K562 (cell line): ENCODE results near the gene ATAD2B. TPM values are rescaled to one million over a fixed set of nuclear protein-coding genes. Genes with fewer than 3 reads are reported as not detected.

ENCODE experiments used
- ATAC-seq: fragments of 200-7000 bp; cut with Tn5 transposase; 3 replicates; pipeline ENCODE4 v1.9.1; 2020; ENCODE audit warnings: moderate library complexity
- BruUV-seq: library from RNA; stranded (reverse); fragments of 400-500 nt; replicated peaks from 2 replicates; lab custom pipeline; 2021; lab: Mats Ljungman, UMichigan
- CTCF ChIA-PET: fragments of 300-600 bp; formaldehyde crosslinking; extraction: SDS; loops from one replicate; lab custom pipeline; 2021; ENCODE audit warnings: low intra/inter-chr PET ratio; lab: Yijun Ruan, JAX
- POLR2A ChIA-PET: fragments of 300-600, 350-650 bp; sonication (Branson Sonifier 250); formaldehyde crosslinking; extraction: SDS; loops from one replicate; lab custom pipeline; 2021; ENCODE audit warnings: antibody characterized with exemption, inconsistent platforms; lab: Yijun Ruan, JAX
- DNase-seq, 4 experiments: peaks; one replicate each; pipeline versions ENCODE4 v3.0.0 to v3.0.0-alpha.2; 2011 to 2018; ENCODE audit warnings: low spot score in 3 of 4, mixed read lengths in 3 of 4; ENCODE audit errors: extremely low read depth in 1 of 4
- FAIRE-seq: peaks from 2 replicates; lab custom pipeline; 2011; peaks lifted over from hg19 to GRCh38; lab: Jason Lieb, UNC
- H2AFZ ChIP-seq: 2 replicates; pipeline ENCODE4 v1.6.0; 2011; ENCODE audit warnings: low read depth, low read length, control low read depth, inconsistent platforms
- H3K27ac ChIP-seq: fragments of 200-600 bp; 3 replicates; pipeline ENCODE4 v1.8.0; 2011; ENCODE audit warnings: low read depth, mild to moderate bottlenecking, control low read depth, inconsistent platforms, low read length, moderate library complexity, mixed read lengths; ENCODE audit errors: extremely low read depth
- H3K27me3 ChIP-seq, 2 experiments: fragments of 300-600 bp in 1 of 2; 2 replicates in 1 of 2; 3 replicates in 1 of 2; pipeline versions ENCODE4 v1.6.0 to v1.8.0; 2011; ENCODE audit warnings: inconsistent platforms in 2 of 2, low read length in 2 of 2, mild to moderate bottlenecking in 1 of 2, mixed read lengths in 1 of 2, moderate library complexity in 1 of 2; ENCODE audit not compliant: control insufficient read depth in 2 of 2, insufficient read depth in 2 of 2
- H3K36me3 ChIP-seq: fragments of 300-600 bp; 3 replicates; pipeline ENCODE4 v1.8.0; 2011; ENCODE audit warnings: mild to moderate bottlenecking, low read length, inconsistent platforms; ENCODE audit not compliant: control insufficient read depth, insufficient read depth
- H3K4me1 ChIP-seq, 2 experiments: fragments of 200-600 bp in 1 of 2; replicated peaks in 1 of 2; 2 replicates in 1 of 2; 3 replicates in 1 of 2; pipeline versions ENCODE4 v1.5.1 to v1.8.0; 2011; ENCODE audit warnings: inconsistent platforms in 2 of 2, low read length in 2 of 2, mild to moderate bottlenecking in 1 of 2, mixed read lengths in 1 of 2, moderate library complexity in 1 of 2; ENCODE audit not compliant: control insufficient read depth in 2 of 2, insufficient read depth in 2 of 2
- H3K4me2 ChIP-seq: 2 replicates; pipeline ENCODE4 v1.6.1; 2011; ENCODE audit warnings: low read length, control low read depth, inconsistent platforms, mixed read lengths; ENCODE audit not compliant: insufficient read depth
- H3K4me3 ChIP-seq: fragments of 200-600 bp; sonication (generic), shearing (Covaris generic); 2 replicates; pipeline ENCODE4 v1.5.1; 2016; ENCODE audit warnings: control low read depth, inconsistent platforms
- H3K79me2 ChIP-seq: fragments of 200-600 bp; 3 replicates; pipeline ENCODE4 v1.8.0; 2011; ENCODE audit warnings: low read length, inconsistent platforms; ENCODE audit not compliant: control insufficient read depth, insufficient read depth
- H3K9ac ChIP-seq, 2 experiments: 2 replicates each; pipeline versions ENCODE4 v1.6.0 to v1.6.1; 2011; ENCODE audit warnings: low read depth in 2 of 2, low read length in 2 of 2, control low read depth in 1 of 2, inconsistent platforms in 1 of 2, mild to moderate bottlenecking in 1 of 2, mixed read lengths in 1 of 2; ENCODE audit not compliant: insufficient read depth in 1 of 2
- H3K9me1 ChIP-seq: one replicate; pipeline ENCODE4 v1.6.0; 2011; ENCODE audit warnings: inconsistent platforms, mild to moderate bottlenecking, low read length, moderate library complexity; ENCODE audit not compliant: control insufficient read depth, insufficient read depth
- H3K9me3 ChIP-seq: replicated peaks from 2 replicates; pipeline ENCODE4 v1.5.1; 2011; ENCODE audit warnings: low read depth, low read length, inconsistent platforms; ENCODE audit not compliant: control insufficient read depth, insufficient read depth
- H4K20me1 ChIP-seq: replicated peaks from 2 replicates; pipeline ENCODE4 v1.6.1; 2011; ENCODE audit warnings: low read length, inconsistent platforms, mixed read lengths; ENCODE audit not compliant: control insufficient read depth, insufficient read depth
- ARID2 ChIP-seq: fragments of 450-650 bp; IDR thresholded peaks from 2 replicates; pipeline ENCODE4 v1.6.1; 2017; ENCODE audit warnings: antibody characterized with exemption, mild to moderate bottlenecking
- BRD9 ChIP-seq: fragments of 450-650 bp; IDR thresholded peaks from 2 replicates; pipeline ENCODE4 v1.6.1; 2018; ENCODE audit warnings: low read depth; ENCODE audit not compliant: partially characterized antibody
- FOXK1 ChIP-seq: sonication (generic); formaldehyde crosslinking; IDR thresholded peaks from 2 replicates; pipeline ENCODE4 v1.8.0; 2022; ENCODE audit warnings: missing genetic modification reagents, mild to moderate bottlenecking, borderline replicate concordance
- JUND ChIP-seq, 2 experiments: IDR thresholded peaks; 2 replicates in 1 of 2; 3 replicates in 1 of 2; pipeline ENCODE4 v1.6.1; 2011; ENCODE audit warnings: borderline replicate concordance in 2 of 2, low read depth in 2 of 2, low read length in 2 of 2, improper control_type of control experiment in 1 of 2, missing biosample characterization in 1 of 2, missing genetic modification characterization in 1 of 2, missing genetic modification reagents in 1 of 2
- MAFF ChIP-seq: IDR thresholded peaks from 2 replicates; pipeline ENCODE4 v1.6.1; 2012; ENCODE audit warnings: low read length, improper control_type of control experiment
- MTA1 ChIP-seq: fragments of 450-650 bp; IDR thresholded peaks from 2 replicates; pipeline ENCODE4 v1.6.1; 2017; ENCODE audit warnings: borderline replicate concordance
- RHOXF2B ChIP-seq: fragments of 250-450 bp; sonication (Bioruptor Pico); conservative IDR thresholded peaks from 2 replicates; pipeline ENCODE4 v1.5.1; 2021
- RNF219 ChIP-seq: fragments of 250-450 bp; sonication (Bioruptor Pico); IDR thresholded peaks from 2 replicates; pipeline ENCODE4 v1.5.0; 2022; ENCODE audit warnings: mild to moderate bottlenecking
- RREB1 ChIP-seq: fragments of 250-450 bp; sonication (Bioruptor Pico); IDR thresholded peaks from 2 replicates; pipeline ENCODE4 v1.4.0; 2020
- RUNX1 ChIP-seq: sonication (generic); IDR thresholded peaks from 2 replicates; pipeline ENCODE4 v1.6.1; 2016; ENCODE audit warnings: antibody characterized with exemption, low read depth
- SMARCC2 ChIP-seq: fragments of 450-650 bp; IDR thresholded peaks from 2 replicates; pipeline ENCODE4 v1.6.1; 2017; ENCODE audit warnings: antibody characterized with exemption, moderate library complexity, mild to moderate bottlenecking, low read depth
- SREBF1 ChIP-seq: fragments of 150-350 bp; IDR thresholded peaks from 2 replicates; pipeline ENCODE4 v1.6.1; 2014; ENCODE audit warnings: antibody characterized with exemption, low read depth, low read length, borderline replicate concordance
- TCF7L2 ChIP-seq: fragments of 150-350 bp; IDR thresholded peaks from 2 replicates; pipeline ENCODE4 v1.6.1; 2016; ENCODE audit warnings: low read depth, mild to moderate bottlenecking, low read length, moderate library complexity
- ZBTB17 ChIP-seq: fragments of 450-650 bp; formaldehyde crosslinking; IDR thresholded peaks from 2 replicates; pipeline ENCODE4 v1.4.0; 2020; ENCODE audit warnings: mild to moderate bottlenecking
- ZNF282 ChIP-seq: sonication (generic); formaldehyde crosslinking; IDR thresholded peaks from 2 replicates; pipeline ENCODE4 v1.8.1; 2023; ENCODE audit warnings: missing genetic modification reagents
- ZNF431 ChIP-seq: sonication (generic); formaldehyde crosslinking; IDR thresholded peaks from 2 replicates; pipeline ENCODE4 v1.8.0; 2022; ENCODE audit warnings: mild to moderate bottlenecking, missing genetic modification reagents
- WGBS: fragments of 100-300 bp; shearing (Covaris generic); methylation state at CpG from one replicate; pipeline ENCODE4 v1.1.6; 2016; ENCODE audit warnings: low coverage, mixed read lengths; ENCODE audit not compliant: insufficient coverage; ENCODE audit errors: missing lambda C conversion rate; 5-methylcytosine and 5-hydroxymethylcytosine counted together
- in situ Hi-C: fragments of 300-500 bp; cut with MboI; formaldehyde crosslinking; loops from 4 replicates; pipeline ENCODE4 v1.15.0; 2018; ENCODE audit warnings: inconsistent platforms, mixed read lengths
- intact Hi-C: fragments of 100-400 bp; cut with micrococcal nuclease; formaldehyde crosslinking; loops from 2 replicates; pipeline ENCODE4 v1.14.2; 2022
- polyA plus RNA-seq, 8 experiments: library from polyadenylated mRNA; depleted of rRNA in 4 of 8; stranded (reverse) in 5 of 8; unstranded in 3 of 8; fragments of >200 nt; fragmentation: Nextera tagmentation in 2 of 8; fragmentation: Illumina TruSeq in 1 of 8; extraction: Ambion mirVana in 2 of 8; extraction: Trizol in 1 of 8; gene quantifications; 2 replicates each; pipeline versions ENCODE4 v1.2.1 to v1.2.3, GENCODE V29; 2011 to 2014; ENCODE audit warnings: inconsistent platforms in 1 of 8, missing spikeins in 1 of 8
- total RNA-seq, 7 experiments: library from RNA; depleted of rRNA in 6 of 7; stranded (reverse); fragments of >200 nt in 6 of 7; fragmentation: Illumina TruSeq in 2 of 7; extraction: Trizol in 2 of 7; gene quantifications; 2 replicates each; pipeline versions ENCODE4 v1.2.1 to v1.2.3, GENCODE V29; 2011 to 2021; ENCODE audit warnings: low replicate concordance in 1 of 7

ATAD2B gene
- total and polyA plus RNA-seq, 9 of the 15 experiments (the other 6 are each of a cell fraction or from before 2014, with no cell fraction given), result 3.2 to 21.6 (median 11.4) TPM

GRCh38 chr2:23772684-23773083 lies 154.2 kb downstream of the ATAD2B start:
- peaks cover 17% of the 10 kb centered on the region; the same call in 2 of the 3 replicates for H3K36me3 ChIP-seq
- no peaks in the 10 kb centered on the region for H3K27me3 ChIP-seq
- no peaks in the 10 kb centered on the region for H3K79me2 ChIP-seq
- no peaks in the 10 kb centered on the region for H4K20me1 ChIP-seq
- 98% methylated on average over 7 of the region's 7 CpGs for WGBS
- ChIA-PET POLR2A (no interaction called here), CTCF (no interaction called here)
- FAIRE-seq (no peak), DNase-seq (no peak), ATAC-seq (no peak)
- H3K9ac ChIP-seq, result no peak overlapping the region
- H3K4me1 ChIP-seq, result no peaks in the 10 kb centered on the region
- H3K27ac ChIP-seq, result no peak overlapping the region
- H2AFZ ChIP-seq, result no peak overlapping the region
- intact Hi-C loops, result no loop called here
- no peaks in the 10 kb centered on the region for H3K9me3 ChIP-seq
- no TSS peak for BruUV-seq
- no peak overlapping the region for H3K4me2 ChIP-seq
- no peaks in the 10 kb centered on the region for H3K9me1 ChIP-seq
- H3K4me3 ChIP-seq, result no peak overlapping the region
- TF ChIP-seq RREB1 (CRISPR knock-in tag), result no peak
- TF ChIP-seq JUND (IDR thresholded peaks at IDR 0.05; ENCODE audit: borderline replicate concordance, low read depth, low read length), result no peak
- no peak for TF ChIP-seq JUND (tag; IDR thresholded peaks at IDR 0.05; ENCODE audit: borderline replicate concordance, low read depth, low read length)
- TF ChIP-seq SREBF1, result no peak
- no peak for TF ChIP-seq ZNF431 (CRISPR knock-in tag)
- TF ChIP-seq TCF7L2, result no peak
- no peak for TF ChIP-seq BRD9
- no peak for TF ChIP-seq RUNX1
- no peak for TF ChIP-seq MAFF
- no peak for TF ChIP-seq FOXK1
- no peak for TF ChIP-seq RNF219 (CRISPR knock-in tag)
- TF ChIP-seq MTA1, result no peak
- TF ChIP-seq SMARCC2, result no peak
- TF ChIP-seq ZNF282 (CRISPR knock-in tag), result no peak
- no peak for TF ChIP-seq RHOXF2B (CRISPR knock-in tag)
- no peak for TF ChIP-seq ZBTB17 (CRISPR knock-in tag)
- no peak for TF ChIP-seq ARID2
- TF ChIP-seq, all 486 proteins: peak for 0
- in situ Hi-C loops, result no loop called here
